AG04450 (cell line): ENCODE data around the gene FHIP2A. TPM values are rescaled to one million over a fixed set of nuclear protein-coding genes. Genes with fewer than 3 reads are reported as not detected.
"Not testable (repeated sequence)": the region's sequence is repeated elsewhere in the genome, so short reads cannot be mapped to it uniquely, and the experiment has no call there.

ENCODE experiments used
- CTCF ChIA-PET: fragments of 300-600, 350-600 bp; formaldehyde crosslinking; extraction: SDS; loops from one replicate; lab custom pipeline; 2022; ENCODE audit warnings: antibody characterized with exemption, inconsistent platforms; lab: Charles Lee
- POLR2A ChIA-PET: fragments of 350-600 bp; formaldehyde crosslinking; extraction: SDS; loops from one replicate; lab custom pipeline; 2021; ENCODE audit warnings: antibody characterized with exemption, inconsistent platforms; lab: Yijun Ruan, JAX
- DNase-seq: peaks from one replicate; pipeline ENCODE4 v3.0.0-alpha.2; 2011; ENCODE audit warnings: low read depth, low spot score
- H3K27ac ChIP-seq: one replicate; pipeline ENCODE4 v1.5.1; 2012; ENCODE audit warnings: low read depth, low read length, control low read depth
- H3K27me3 ChIP-seq: one replicate; pipeline ENCODE4 v1.6.0; 2012; ENCODE audit warnings: low read length; ENCODE audit not compliant: control insufficient read depth, insufficient read depth
- H3K4me3 ChIP-seq: 2 replicates; pipeline ENCODE4 v1.5.1; 2011; ENCODE audit warnings: mild to moderate bottlenecking, low read depth, low read length, control low read depth
- H3K9me3 ChIP-seq: 2 replicates; pipeline ENCODE4 v1.5.1; 2012; ENCODE audit warnings: low read length; ENCODE audit not compliant: control insufficient read depth, insufficient read depth
- CTCF ChIP-seq: IDR thresholded peaks from 2 replicates; pipeline ENCODE4 v1.5.1; 2011; ENCODE audit warnings: low read depth, low read length, control low read depth, inconsistent platforms
- polyA plus RNA-seq: library from polyadenylated mRNA; depleted of rRNA; stranded (reverse); fragments of >200 nt; gene quantifications from 2 replicates; pipeline ENCODE4 v1.2.3, GENCODE V29; 2011

The FHIP2A gene
- polyA plus RNA-seq, 1 experiment, result 27.3 TPM

DNA sequence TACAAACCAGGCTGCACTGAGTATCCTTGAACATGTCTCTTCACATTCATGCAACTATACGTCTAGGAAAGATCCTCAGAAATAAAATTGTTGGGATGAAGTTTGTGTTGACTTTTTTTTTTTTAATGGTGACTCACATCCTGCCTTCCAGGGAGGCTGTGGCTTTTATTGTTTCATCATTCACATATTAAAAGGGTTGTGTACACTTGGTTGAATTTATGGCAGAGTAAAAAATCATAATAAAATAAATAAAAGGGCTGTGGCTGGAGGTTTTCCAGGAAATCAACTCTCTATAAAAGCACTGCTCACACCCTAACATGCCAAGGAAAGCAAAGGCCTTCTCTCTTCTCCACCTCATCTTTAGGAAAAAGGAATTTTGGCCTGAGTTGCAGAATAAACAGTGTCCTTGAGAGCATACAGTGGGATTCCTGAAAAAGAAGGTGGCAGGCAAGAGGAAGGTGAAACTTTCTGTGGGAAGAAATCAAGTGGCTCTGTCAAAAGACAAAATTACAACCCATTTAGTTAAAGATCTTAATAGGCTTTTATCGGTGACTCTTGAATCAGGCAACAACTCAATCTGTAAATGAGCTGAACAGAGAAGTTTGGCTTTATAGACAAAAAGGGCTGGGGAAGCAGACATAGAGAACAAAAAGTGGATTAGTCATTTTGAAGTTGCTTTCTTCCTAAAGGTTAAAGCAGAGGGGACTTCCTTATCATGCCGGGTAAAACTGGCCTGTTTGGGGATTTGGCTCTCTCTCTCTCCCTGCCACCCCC, 41.6 kb upstream of the FHIP2A start:
- no peaks in the 10 kb centered on the region for H3K27me3 ChIP-seq
- ChIA-PET POLR2A (no interaction called here), CTCF (interaction anchor here (0.6 kb wide), 2 partner anchors 87 to 231 kb away, joined by 3 to 4 read pairs; no protein-coding TSS in a partner anchor)
- no peak overlapping the region for H3K4me3 ChIP-seq
- DNase-seq, result peak; percentile 59
- peak overlapping the region; percentile 62 for H3K27ac ChIP-seq
- H3K9me3 ChIP-seq, result no peaks in the 10 kb centered on the region
- no peak for TF ChIP-seq CTCF

GRCh38 chr10:114780577-114781184, 40.9 kb upstream of the FHIP2A start:
- POLR2A ChIA-PET, result no interaction called here
- CTCF ChIA-PET, result interaction anchor here (0.6 kb wide), 2 partner anchors 87 to 231 kb away, joined by 3 to 4 read pairs; no protein-coding TSS in a partner anchor
- no peak for DNase-seq
- Histone ChIP-seq H3K27me3 (no peaks in the 10 kb centered on the region), H3K9me3 (no peaks in the 10 kb centered on the region), H3K27ac (no peak overlapping the region), H3K4me3 (no peak overlapping the region)
- TF ChIP-seq CTCF, result no peak

DNA sequence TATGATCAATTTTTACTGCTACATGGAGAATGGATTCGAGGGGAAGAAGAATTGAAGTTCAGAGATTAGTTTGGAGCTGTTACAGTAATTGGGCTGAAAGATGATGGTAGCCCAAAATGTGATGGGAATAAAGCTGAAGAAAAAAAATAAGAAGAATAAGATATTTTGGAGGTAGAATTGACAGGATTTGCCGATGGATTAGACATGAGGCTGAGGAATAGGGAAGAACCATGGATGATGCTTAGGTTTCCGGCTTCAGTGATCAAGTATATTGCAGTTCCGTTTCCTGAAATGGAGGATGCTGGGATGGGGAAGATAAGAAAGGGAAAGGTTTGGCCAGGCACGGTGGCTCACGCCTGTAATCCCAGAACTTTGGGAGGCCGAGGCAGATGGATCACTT, 38.9 kb upstream of the FHIP2A start:
- TF ChIP-seq CTCF, result no peak
- ChIA-PET CTCF (interaction anchor here (1.0 to 5.2 kb wide), 2 partner anchors 232 to 311 kb away, joined by 4 to 65 read pairs; no protein-coding TSS in a partner anchor), POLR2A (no interaction called here)
- Histone ChIP-seq H3K27ac (no peak overlapping the region), H3K4me3 (no peak overlapping the region), H3K9me3 (no peaks in the 10 kb centered on the region), H3K27me3 (no peaks in the 10 kb centered on the region)
- DNase-seq, result no peak

DNA sequence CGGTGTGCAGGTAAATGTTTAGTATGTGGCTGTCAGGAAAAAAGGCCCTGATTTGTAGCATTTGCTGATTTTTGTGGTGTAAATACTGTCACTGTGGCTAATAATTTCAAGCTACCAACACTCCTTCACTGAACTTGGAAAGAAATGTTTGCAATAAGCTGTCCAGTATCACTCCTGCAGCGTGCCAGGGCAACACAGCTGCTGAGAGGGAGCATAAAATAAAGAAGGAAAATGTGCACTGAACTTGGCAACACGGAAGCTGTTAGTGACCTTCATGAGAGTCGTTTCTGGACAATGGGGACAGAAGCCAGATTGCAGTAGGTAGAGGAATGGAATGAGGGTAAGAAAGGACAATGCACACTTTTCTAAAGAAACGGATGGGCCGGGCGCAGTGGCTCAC, 37.9 kb upstream of the FHIP2A start:
- DNase-seq, result no peak
- H3K4me3 ChIP-seq, result no peak overlapping the region
- no peak for TF ChIP-seq CTCF
- ChIA-PET CTCF (interaction anchor here (1.3 to 5.2 kb wide), 4 partner anchors 37 to 312 kb away, joined by 3 to 65 read pairs (median 10); no protein-coding TSS in a partner anchor), POLR2A (no interaction called here)
- no peaks in the 10 kb centered on the region for H3K9me3 ChIP-seq
- H3K27me3 ChIP-seq, result no peaks in the 10 kb centered on the region
- H3K27ac ChIP-seq, result no peak overlapping the region

GRCh38 chr10:114786492-114786891, 35.1 kb upstream of the FHIP2A start:
- POLR2A ChIA-PET, H3K27me3 ChIP-seq, H3K9me3 ChIP-seq, H3K4me3 ChIP-seq, H3K27ac ChIP-seq: not testable (repeated sequence)
- CTCF ChIA-PET, result interaction anchor here (0.7 to 5.2 kb wide), 28 partner anchors 9 to 482 kb away, joined by 3 to 65 read pairs (median 4); partner anchors contain the start of gene FHIP2A
- peak; percentile 67 for TF ChIP-seq CTCF
- DNase-seq, result peak; percentile 18

GRCh38 chr10:114787131-114787530, 34.4 kb upstream of the FHIP2A start:
- H3K27me3 ChIP-seq, H3K27ac ChIP-seq, POLR2A ChIA-PET, H3K9me3 ChIP-seq, H3K4me3 ChIP-seq, DNase-seq: not testable (repeated sequence)
- CTCF ChIA-PET, result interaction anchor here (1.0 to 5.2 kb wide), 10 partner anchors 35 to 483 kb away, joined by 3 to 65 read pairs (median 8); partner anchors contain the start of gene FHIP2A
